HCT116 (cell line): ENCODE measurements around the gene ATG16L2. TPM values are rescaled to one million over a fixed set of nuclear protein-coding genes. Genes with fewer than 3 reads are reported as not detected.
"Not testable (repeated sequence)": the region's sequence is repeated elsewhere in the genome, so short reads cannot be mapped to it uniquely, and the experiment has no call there.

Experiments used
- ATAC-seq: fragments of 200-7000 bp; cut with Tn5 transposase; 2 replicates; pipeline ENCODE4 v1.9.1; 2020; ENCODE audit warnings: mild to moderate bottlenecking, moderate library complexity
- BruUV-seq: library from RNA; stranded (reverse); fragments of 400-500 nt; replicated peaks from 2 replicates; lab custom pipeline; 2021; lab: Mats Ljungman, UMichigan
- CTCF ChIA-PET: fragments of 300-600 bp; sonication (Branson Sonifier 250); formaldehyde crosslinking; loops from one replicate; lab custom pipeline; 2021; ENCODE audit warnings: antibody characterized with exemption; lab: Charles Lee
- POLR2A ChIA-PET: fragments of 300-600, 350-600 bp; sonication (Branson Sonifier 250); formaldehyde crosslinking; loops from one replicate; lab custom pipeline; 2021; ENCODE audit warnings: antibody characterized with exemption; lab: Charles Lee
- RAD21 ChIA-PET, 2 experiments: fragments of 300-600 bp; sonication (Branson Sonifier 250); formaldehyde crosslinking; loops; one replicate each; lab custom pipeline; 2023; ENCODE audit warnings: low total read pairs in 2 of 2; ENCODE audit not compliant: uncharacterized antibody in 2 of 2, unreplicated experiment in 2 of 2, low non-redundant PET in 1 of 2; lab: Charles Lee
- DNase-seq: peaks from one replicate; pipeline ENCODE4 v3.0.0-alpha.2; 2010; ENCODE audit warnings: low read depth, low spot score
- H2AFZ ChIP-seq: fragments of 200-600 bp; shearing (Covaris generic), sonication (generic); 2 replicates; pipeline ENCODE4 v1.6.1; 2017; ENCODE audit warnings: low read depth, mixed run types, mixed read lengths, antibody characterized with exemption, low read length; ENCODE audit not compliant: poor library complexity, severe bottlenecking
- H3K27ac ChIP-seq: 2 replicates; pipeline ENCODE4 v1.5.1; 2012; ENCODE audit warnings: low read depth, low read length
- H3K27me3 ChIP-seq: fragments of 200-600 bp; sonication (generic); 2 replicates; pipeline ENCODE4 v1.6.1; 2016; ENCODE audit warnings: mixed run types, low read length, mixed read lengths; ENCODE audit not compliant: insufficient read depth
- H3K36me3 ChIP-seq, 2 experiments: fragments of 200-500 bp in 1 of 2; fragments of 200-600 bp in 1 of 2; sonication (Bioruptor generic) in 1 of 2; sonication (generic) in 1 of 2; 2 replicates each; pipeline versions ENCODE4 v1.5.1 to v1.6.1; 2014 to 2016; ENCODE audit warnings: low read length in 2 of 2, inconsistent platforms in 1 of 2, mixed read lengths in 1 of 2, mixed run types in 1 of 2; ENCODE audit not compliant: insufficient read depth in 2 of 2, control insufficient read depth in 1 of 2
- H3K4me1 ChIP-seq, 2 experiments: fragments of 200-600 bp in 1 of 2; sonication (generic) in 1 of 2; 2 replicates each; pipeline versions ENCODE4 v1.5.1 to v1.6.1; 2012 to 2017; ENCODE audit warnings: low read length in 2 of 2, inconsistent platforms in 1 of 2, mild to moderate bottlenecking in 1 of 2, mixed read lengths in 1 of 2, mixed run types in 1 of 2, moderate library complexity in 1 of 2; ENCODE audit not compliant: insufficient read depth in 2 of 2, control insufficient read depth in 1 of 2
- H3K4me2 ChIP-seq: fragments of 200-600 bp; sonication (generic); 2 replicates; pipeline ENCODE4 v1.6.1; 2017; ENCODE audit warnings: mixed run types, low read length, mixed read lengths
- H3K4me3 ChIP-seq, 2 experiments: fragments of 200-600 bp in 1 of 2; sonication (generic) in 1 of 2; replicated peaks in 1 of 2; 2 replicates each; pipeline ENCODE4 v1.5.1; 2011 to 2016; ENCODE audit warnings: low read length in 2 of 2, control low read depth in 1 of 2, low read depth in 1 of 2, mild to moderate bottlenecking in 1 of 2, mixed read lengths in 1 of 2, mixed run types in 1 of 2
- H3K79me2 ChIP-seq: fragments of 200-600 bp; sonication (generic); 2 replicates; pipeline ENCODE4 v1.6.1; 2017; ENCODE audit warnings: mild to moderate bottlenecking, mixed run types, low read length, moderate library complexity, mixed read lengths; ENCODE audit not compliant: insufficient read depth
- H3K9ac ChIP-seq: fragments of 200-600 bp; sonication (generic); 2 replicates; pipeline ENCODE4 v1.6.1; 2016; ENCODE audit warnings: low read length, mixed read lengths
- H3K9me2 ChIP-seq: fragments of 200-600 bp; sonication (generic), shearing (Covaris generic); 2 replicates; pipeline ENCODE4 v1.6.1; 2017; ENCODE audit warnings: mixed run types, mild to moderate bottlenecking, moderate library complexity; ENCODE audit not compliant: insufficient read depth
- H3K9me3 ChIP-seq, 2 experiments: fragments of 200-500 bp in 1 of 2; fragments of 200-600 bp in 1 of 2; sonication (Bioruptor generic) in 1 of 2; sonication (generic) in 1 of 2; 2 replicates each; pipeline ENCODE4 v1.6.1; 2014 to 2017; ENCODE audit warnings: low read length in 2 of 2, mixed read lengths in 2 of 2, inconsistent platforms in 1 of 2, low read depth in 1 of 2, mild to moderate bottlenecking in 1 of 2, mixed run types in 1 of 2, moderate library complexity in 1 of 2; ENCODE audit not compliant: control insufficient read depth in 1 of 2, insufficient read depth in 1 of 2
- H4K20me1 ChIP-seq: fragments of 200-600 bp; sonication (generic), shearing (Covaris generic); 2 replicates; pipeline ENCODE4 v1.6.1; 2017; ENCODE audit warnings: mixed run types, mild to moderate bottlenecking, moderate library complexity; ENCODE audit not compliant: insufficient read depth
- ATF3 ChIP-seq: IDR thresholded peaks from 2 replicates; pipeline ENCODE4 v1.6.1; 2012
- CBX3 ChIP-seq: IDR thresholded peaks from 2 replicates; pipeline ENCODE4 v1.6.1; 2012; ENCODE audit warnings: low read depth
- EGR1 ChIP-seq: IDR thresholded peaks from 2 replicates; pipeline ENCODE4 v1.6.1; 2012; ENCODE audit warnings: low read depth
- ELF1 ChIP-seq: IDR thresholded peaks from 2 replicates; pipeline ENCODE4 v1.6.1; 2012; ENCODE audit warnings: low read depth, borderline replicate concordance
- EZH2phosphoT487 ChIP-seq: fragments of 200-600 bp; IDR thresholded peaks from 2 replicates; pipeline ENCODE4 v1.6.1; 2018; ENCODE audit warnings: antibody characterized with exemption, borderline replicate concordance
- FOSL1 ChIP-seq: IDR thresholded peaks from 2 replicates; pipeline ENCODE4 v1.6.1; 2012; ENCODE audit warnings: low read depth
- JUND ChIP-seq: IDR thresholded peaks from 2 replicates; pipeline ENCODE4 v1.6.1; 2012
- POLR2A ChIP-seq: IDR thresholded peaks from 2 replicates; pipeline ENCODE4 v1.7.0; 2011; ENCODE audit warnings: borderline replicate concordance; ENCODE audit not compliant: insufficient read depth, insufficient read length; ENCODE audit errors: extremely low read depth
- POLR2AphosphoS5 ChIP-seq: IDR thresholded peaks from 2 replicates; pipeline ENCODE4 v1.6.1; 2011; ENCODE audit warnings: mild to moderate bottlenecking, low read depth, low read length, moderate library complexity
- RAD21 ChIP-seq: IDR thresholded peaks from 2 replicates; pipeline ENCODE4 v1.6.1; 2012; ENCODE audit warnings: low read depth, mild to moderate bottlenecking
- SIN3A ChIP-seq: IDR thresholded peaks from 2 replicates; pipeline ENCODE4 v1.6.1; 2012; ENCODE audit warnings: low read depth
- SP1 ChIP-seq: IDR thresholded peaks from 2 replicates; pipeline ENCODE4 v1.6.1; 2012; ENCODE audit warnings: low read depth
- ZBTB33 ChIP-seq: IDR thresholded peaks from 2 replicates; pipeline ENCODE4 v1.6.1; 2011; ENCODE audit warnings: mild to moderate bottlenecking, low read length, moderate library complexity; ENCODE audit not compliant: insufficient replicate concordance; ENCODE audit errors: extremely low read depth
- ZFX ChIP-seq: fragments of 450-650 bp; IDR thresholded peaks from 2 replicates; pipeline ENCODE4 v1.6.1; 2017
- intact Hi-C: fragments of 100-400 bp; cut with micrococcal nuclease; formaldehyde crosslinking; loops from 2 replicates; pipeline ENCODE4 v1.10.0; 2022
- total RNA-seq: library from RNA; stranded (reverse); gene quantifications from one replicate; pipeline ENCODE4 v1.2.1, GENCODE V29; 2021; ENCODE audit not compliant: unreplicated experiment
- TF ChIP-seq, protein P1 (sequence below): IDR thresholded peaks from 2 replicates; pipeline ENCODE4 v1.6.1; 2012

Gene ATG16L2
- total RNA-seq, 1 experiment from 2014 or later = 15.2 TPM

GRCh38 chr11:72826942-72827480, 12.8 kb downstream of the ATG16L2 start:
- ChIA-PET CTCF (interaction anchor here (1.2 to 1.7 kb wide), 2 partner anchors 102 to 351 kb away, joined by 5 to 6 read pairs; no protein-coding TSS in a partner anchor), POLR2A (no interaction called here)
- H3K9me2 ChIP-seq = no peaks in the 10 kb centered on the region

DNA sequence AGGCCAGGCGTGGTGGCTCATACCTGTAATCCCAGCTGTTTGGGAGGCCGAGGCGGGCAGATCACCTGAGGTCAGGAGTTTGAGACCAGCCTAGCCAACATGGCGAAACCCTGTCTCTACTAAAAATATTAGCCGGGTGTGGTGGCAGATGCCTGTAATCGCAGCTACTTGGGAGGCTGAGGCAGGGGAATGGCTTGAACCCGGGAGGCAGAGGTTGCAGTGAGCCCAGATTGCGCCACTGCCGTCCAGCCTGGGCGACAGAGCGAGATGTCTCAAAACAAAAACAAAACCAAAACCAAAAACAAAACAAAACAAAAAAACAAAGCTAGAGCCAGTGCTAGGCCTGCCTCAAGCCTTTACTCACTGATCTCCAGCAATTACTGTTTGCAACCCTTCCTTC, 13.4 kb downstream of the ATG16L2 start:
- H3K27ac ChIP-seq, H3K36me3 ChIP-seq, H3K4me3 ChIP-seq, ATAC-seq, H3K9me2 ChIP-seq, H3K4me2 ChIP-seq, H3K9ac ChIP-seq, H3K9me3 ChIP-seq, BruUV-seq, DNase-seq, H3K79me2 ChIP-seq, RAD21 ChIA-PET, H4K20me1 ChIP-seq, H2AFZ ChIP-seq, intact Hi-C loops, H3K27me3 ChIP-seq, H3K4me1 ChIP-seq: not testable (repeated sequence)
- ChIA-PET POLR2A (interaction anchor here (0.6 kb wide), 1 partner anchor 417 kb away, joined by 4 read pairs; no protein-coding TSS in a partner anchor), CTCF (interaction anchor here (1.2 to 1.7 kb wide), 2 partner anchors 102 to 351 kb away, joined by 5 to 6 read pairs; no protein-coding TSS in a partner anchor)

More at GRCh38 chr11:72826942-72827480, 12.8 kb downstream of the ATG16L2 start:
- Histone ChIP-seq H3K27me3 (no peaks in the 10 kb centered on the region), H4K20me1 (no peaks in the 10 kb centered on the region), H3K36me3 (no peaks in the 10 kb centered on the region), H3K4me2 (no peak overlapping the region), H3K9ac (no peak overlapping the region), H3K4me1 (peaks cover 0 to 12% of the 10 kb centered on the region in 2 experiments; a peak in 2 of 4 replicates), H3K27ac (no peak overlapping the region), H3K9me3 (no peaks in the 10 kb centered on the region), H3K79me2 (no peaks in the 10 kb centered on the region), H3K4me3 (no peak overlapping the region), H2AFZ (no peak overlapping the region)
- no peak for ATAC-seq
- intact Hi-C loops = no loop called here
- TF ChIP-seq EZH2phosphoT487 = no peak
- TF ChIP-seq SIN3A = no peak
- TF ChIP-seq JUND = no peak
- TF ChIP-seq ELF1 = no peak
- no peak for TF ChIP-seq ZFX
- no peak for TF ChIP-seq RAD21
- TF ChIP-seq EGR1 = no peak
- TF ChIP-seq, protein P1, sequence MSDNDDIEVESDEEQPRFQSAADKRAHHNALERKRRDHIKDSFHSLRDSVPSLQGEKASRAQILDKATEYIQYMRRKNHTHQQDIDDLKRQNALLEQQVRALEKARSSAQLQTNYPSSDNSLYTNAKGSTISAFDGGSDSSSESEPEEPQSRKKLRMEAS = no peak
- no peak for TF ChIP-seq FOSL1
- no peak for TF ChIP-seq POLR2AphosphoS5
- no peak for TF ChIP-seq POLR2A
- TF ChIP-seq CBX3 = no peak
- TF ChIP-seq SP1 = no peak
- no peak for TF ChIP-seq ZBTB33
- TF ChIP-seq ATF3 = no peak
- no peak for DNase-seq
- RAD21 ChIA-PET = no interaction called here
- no TSS peak for BruUV-seq
